Measurements from ENCODE around the gene MRI1.
A peak's percentile ranks its signal among the peaks of the same experiment; 100 is the strongest.

MRI1 gene

GRCh38 chr19:13794757-13795589 is 30.7 kb downstream of the MRI1 start, which contains the start of gene ZSWIM4:
Gene ZSWIM4, plus strand, starts transcription at chr19:13795443. Its CDS starts 206 bp downstream, at chr19:13795649.
- peak; percentile 99 for DNase-seq (ENCODE audit: low read depth)

- DNase-seq (ENCODE audit: low read depth), result no peak
Measured at GRCh38 chr19:13795595-13796300, 31.4 kb downstream of the MRI1 start.

GRCh38 chr19:13796301-13797057 is 32.2 kb downstream of the MRI1 start:
- peak; percentile 93 for DNase-seq (ENCODE audit: low read depth)

GRCh38 chr19:13797058-13797440 is 32.7 kb downstream of the MRI1 start:
- no peak for DNase-seq (ENCODE audit: low read depth)

GRCh38 chr19:13797870-13798269 is 33.5 kb downstream of the MRI1 start:
- DNase-seq (ENCODE audit: low read depth), result no peak

GRCh38 chr19:13799669-13800068 is 35.3 kb downstream of the MRI1 start:
- no peak for DNase-seq (ENCODE audit: low read depth)

GRCh38 chr19:13803038-13803437 is 38.7 kb downstream of the MRI1 start:
- DNase-seq (ENCODE audit: low read depth), result no peak

GRCh38 chr19:13804830-13805683 is 40.7 kb downstream of the MRI1 start:
- no peak for DNase-seq (ENCODE audit: low read depth)

- no peak for DNase-seq (ENCODE audit: low read depth)
Measured at GRCh38 chr19:13806728-13807127, 42.4 kb downstream of the MRI1 start.

GRCh38 chr19:13807421-13808021 is 43.2 kb downstream of the MRI1 start:
- DNase-seq (ENCODE audit: low read depth), result no peak

GRCh38 chr19:13808856-13809255 is 44.5 kb downstream of the MRI1 start:
- no peak for DNase-seq (ENCODE audit: low read depth)

GRCh38 chr19:13812544-13812943 is 48.2 kb downstream of the MRI1 start:
- DNase-seq (ENCODE audit: low read depth), result no peak

- no peak for DNase-seq (ENCODE audit: low read depth)
Measured at GRCh38 chr19:13813147-13813546, 48.8 kb downstream of the MRI1 start.

GRCh38 chr19:13814550-13814949 is 50.2 kb downstream of the MRI1 start:
- no peak for DNase-seq (ENCODE audit: low read depth)

- no peak for DNase-seq (ENCODE audit: low read depth)
Measured at GRCh38 chr19:13817018-13817614, 52.8 kb downstream of the MRI1 start.

GRCh38 chr19:13817615-13818371 is 53.5 kb downstream of the MRI1 start:
- DNase-seq (ENCODE audit: low read depth), result no peak

GRCh38 chr19:13819238-13819637 is 54.9 kb downstream of the MRI1 start:
- no peak for DNase-seq (ENCODE audit: low read depth)

- no peak for DNase-seq (ENCODE audit: low read depth)
Measured at GRCh38 chr19:13821292-13821691, 57.0 kb downstream of the MRI1 start.

- DNase-seq (ENCODE audit: low read depth), result no peak
Measured at GRCh38 chr19:13823256-13823655, 58.9 kb downstream of the MRI1 start.

All from HS-5 (cell line).